Chondrocyte (in vitro differentiated cells): ENCODE data around the gene XNDC1N. TPM values are rescaled to one million over a fixed set of nuclear protein-coding genes. Genes with fewer than 3 reads are reported as not detected.

Experiments
- DNase-seq: peaks from one replicate; pipeline ENCODE4 v3.0.0; 2021; ENCODE audit warnings: mixed read lengths, low spot score
- H3K27ac Mint-ChIP-seq: one replicate; pipeline ENCODE4 v1.8.0; 2021; ENCODE audit warnings: mild to moderate bottlenecking, moderate library complexity, mixed read lengths; ENCODE audit not compliant: unreplicated experiment
- H3K27me3 Mint-ChIP-seq: 2 replicates; pipeline ENCODE4 v1.8.0; 2021; ENCODE audit warnings: low read depth, mixed read lengths
- H3K36me3 Mint-ChIP-seq: 2 replicates; pipeline ENCODE4 v1.8.0; 2021; ENCODE audit warnings: low read depth, mixed read lengths
- H3K4me1 Mint-ChIP-seq: 2 replicates; pipeline ENCODE4 v1.8.0; 2021; ENCODE audit warnings: low read depth, mild to moderate bottlenecking, mixed read lengths
- H3K4me3 Mint-ChIP-seq: one replicate; pipeline ENCODE4 v1.8.0; 2021; ENCODE audit warnings: mild to moderate bottlenecking, moderate library complexity, mixed read lengths; ENCODE audit not compliant: unreplicated experiment
- H3K9me3 Mint-ChIP-seq: 2 replicates; pipeline ENCODE4 v1.8.0; 2021; ENCODE audit warnings: low read depth, mixed read lengths
- total RNA-seq: library from RNA; stranded (reverse); gene quantifications from 3 replicates; pipeline ENCODE4 v1.2.1, GENCODE V29; 2021
- TF ChIP-seq, protein P1 (sequence below): fragments of 200-600 bp; sonication (generic); IDR thresholded peaks from 2 replicates; pipeline ENCODE4 v1.5.0; 2021; ENCODE audit warnings: antibody characterized with exemption, mild to moderate bottlenecking, moderate library complexity

XNDC1N gene
- total RNA-seq, 1 donor from 2014 or later, result 6.1 TPM

DNA sequence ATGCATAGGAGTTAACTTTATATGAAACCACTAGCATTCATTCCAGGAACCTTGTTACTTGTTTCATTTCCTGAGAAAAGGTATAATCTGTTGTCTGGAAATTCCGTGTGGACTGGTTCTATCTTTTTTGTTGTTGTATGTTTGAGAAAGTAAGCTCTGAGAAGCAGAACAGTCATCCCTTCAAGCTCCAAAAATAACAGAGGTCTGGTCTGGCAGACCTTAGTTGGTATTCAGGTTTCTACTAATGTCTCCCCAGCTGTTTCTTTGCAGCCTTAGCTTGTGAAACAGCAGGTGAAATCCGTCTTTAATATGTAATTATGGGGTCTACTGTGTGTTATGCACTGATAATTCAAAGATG, 2.8 kb upstream of the XNDC1N start:
- TF ChIP-seq, protein P1, sequence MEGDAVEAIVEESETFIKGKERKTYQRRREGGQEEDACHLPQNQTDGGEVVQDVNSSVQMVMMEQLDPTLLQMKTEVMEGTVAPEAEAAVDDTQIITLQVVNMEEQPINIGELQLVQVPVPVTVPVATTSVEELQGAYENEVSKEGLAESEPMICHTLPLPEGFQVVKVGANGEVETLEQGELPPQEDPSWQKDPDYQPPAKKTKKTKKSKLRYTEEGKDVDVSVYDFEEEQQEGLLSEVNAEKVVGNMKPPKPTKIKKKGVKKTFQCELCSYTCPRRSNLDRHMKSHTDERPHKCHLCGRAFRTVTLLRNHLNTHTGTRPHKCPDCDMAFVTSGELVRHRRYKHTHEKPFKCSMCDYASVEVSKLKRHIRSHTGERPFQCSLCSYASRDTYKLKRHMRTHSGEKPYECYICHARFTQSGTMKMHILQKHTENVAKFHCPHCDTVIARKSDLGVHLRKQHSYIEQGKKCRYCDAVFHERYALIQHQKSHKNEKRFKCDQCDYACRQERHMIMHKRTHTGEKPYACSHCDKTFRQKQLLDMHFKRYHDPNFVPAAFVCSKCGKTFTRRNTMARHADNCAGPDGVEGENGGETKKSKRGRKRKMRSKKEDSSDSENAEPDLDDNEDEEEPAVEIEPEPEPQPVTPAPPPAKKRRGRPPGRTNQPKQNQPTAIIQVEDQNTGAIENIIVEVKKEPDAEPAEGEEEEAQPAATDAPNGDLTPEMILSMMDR, result no peak
- Mint-ChIP-seq H3K9me3 (no peaks in the 10 kb centered on the region), H3K4me1 (peaks cover 66% of the 10 kb centered on the region), H3K27ac (peak overlapping the region; percentile 97), H3K4me3 (peak overlapping the region; percentile 97), H3K36me3 (no peaks in the 10 kb centered on the region), H3K27me3 (no peaks in the 10 kb centered on the region)
- DNase-seq, result no peak

GRCh38 chr11:71930556-71931244, 2.3 kb upstream of the XNDC1N start:
- Mint-ChIP-seq H3K27me3 (no peaks in the 10 kb centered on the region), H3K36me3 (no peaks in the 10 kb centered on the region), H3K4me1 (peaks cover 66% of the 10 kb centered on the region), H3K27ac (peak overlapping the region; percentile 97), H3K4me3 (peak overlapping the region; percentile 97), H3K9me3 (no peaks in the 10 kb centered on the region)
- DNase-seq, result no peak
- TF ChIP-seq, protein P1, result no peak

GRCh38 chr11:71929491-71929890, 1.1 kb upstream of the XNDC1N start:
- Mint-ChIP-seq H3K27ac (peak overlapping the region; percentile 97), H3K27me3 (no peaks in the 10 kb centered on the region), H3K4me1 (peaks cover 61% of the 10 kb centered on the region), H3K4me3 (peak overlapping the region; percentile 97), H3K9me3 (no peaks in the 10 kb centered on the region), H3K36me3 (no peaks in the 10 kb centered on the region)
- no peak for DNase-seq
- TF ChIP-seq, protein P1, result no peak

DNA sequence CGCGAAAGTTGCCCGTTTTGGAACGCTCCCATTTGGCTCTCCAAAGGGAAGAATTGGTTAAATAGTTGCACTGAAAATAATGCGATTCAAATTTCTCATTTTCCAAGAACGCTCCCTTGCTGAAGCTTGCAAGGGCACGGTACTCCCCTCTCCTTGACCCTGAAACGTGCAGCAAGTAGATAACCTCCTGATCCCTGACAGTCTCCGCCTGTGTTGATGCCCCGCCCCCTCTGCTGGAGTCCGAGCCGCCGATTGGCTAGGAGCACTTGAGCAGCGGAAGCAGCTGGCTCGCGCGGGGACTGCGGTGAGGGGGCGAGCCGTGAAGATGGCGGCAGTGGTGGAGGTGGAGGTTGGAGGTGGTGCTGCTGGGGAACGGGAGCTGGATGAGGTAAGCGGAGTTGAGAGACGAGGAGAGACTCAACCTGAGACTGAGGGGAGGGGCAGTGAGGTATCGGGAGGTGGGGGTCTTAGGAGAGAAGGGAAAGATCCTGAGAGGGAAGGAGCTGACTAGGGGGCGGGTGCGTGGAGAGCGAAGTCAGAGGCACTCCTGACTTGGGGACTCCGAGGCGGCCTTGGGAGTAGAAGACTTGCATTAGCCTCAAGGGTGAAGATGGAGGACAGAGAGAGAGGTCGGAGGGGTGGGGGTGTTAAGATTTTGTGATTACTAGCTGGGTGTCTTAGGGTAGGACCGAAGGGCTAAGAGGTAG, 496 bp upstream of the XNDC1N start, which contains the start of gene RNF121:
Gene RNF121 (plus strand): TSS at position 310 of the 707 bp plus-strand sequence. CDS start 16 bp downstream, at position 326.
- H3K4me1 Mint-ChIP-seq, result peaks cover 55% of the 10 kb centered on the region
- peak; percentile 99 for DNase-seq
- no peaks in the 10 kb centered on the region for H3K9me3 Mint-ChIP-seq
- no peaks in the 10 kb centered on the region for H3K36me3 Mint-ChIP-seq
- peak within 1 kb of the TSS; percentile 97 for H3K27ac Mint-ChIP-seq
- TF ChIP-seq, protein P1, result no peak
- H3K4me3 Mint-ChIP-seq, result peak within 1 kb of the TSS; percentile 97
- H3K27me3 Mint-ChIP-seq, result no peaks in the 10 kb centered on the region

GRCh38 chr11:71917646-71918140, 10.7 kb downstream of the XNDC1N start:
- no peak overlapping the region for H3K4me3 Mint-ChIP-seq
- DNase-seq, result no peak
- peaks cover 23% of the 10 kb centered on the region for H3K36me3 Mint-ChIP-seq
- no peak overlapping the region for H3K27ac Mint-ChIP-seq
- no peaks in the 10 kb centered on the region for H3K9me3 Mint-ChIP-seq
- TF ChIP-seq, protein P1, result no peak
- H3K27me3 Mint-ChIP-seq, result no peaks in the 10 kb centered on the region
- H3K4me1 Mint-ChIP-seq, result peaks cover 12% of the 10 kb centered on the region
